Lower lobe of right lung (tissue), 2 donors: ENCODE results near the gene RITA1. TPM values are rescaled to one million over a fixed set of nuclear protein-coding genes. Genes with fewer than 3 reads are reported as not detected.

Experiments
- ATAC-seq, 2 donors: fragments of 200-7000 bp; cut with Tn5 transposase; one replicate each; pipeline ENCODE4 v1.9.1; 2020 to 2022; ENCODE audit warnings: mild to moderate bottlenecking in 2 of 2, moderate library complexity in 2 of 2
- DNase-seq: peaks from one replicate; pipeline ENCODE4 v3.0.0-alpha.2; 2020
- H3K27ac ChIP-seq: fragments of 200-600 bp; one replicate; pipeline ENCODE4 v1.8.0; 2022
- H3K27me3 ChIP-seq: fragments of 200-600 bp; one replicate; pipeline ENCODE4 v1.8.0; 2022; ENCODE audit warnings: low read depth
- H3K36me3 ChIP-seq: fragments of 200-600 bp; one replicate; pipeline ENCODE4 v1.8.0; 2022; ENCODE audit warnings: mild to moderate bottlenecking
- H3K4me1 ChIP-seq: fragments of 200-600 bp; one replicate; pipeline ENCODE4 v1.8.0; 2022
- H3K4me3 ChIP-seq: fragments of 200-600 bp; one replicate; pipeline ENCODE4 v1.8.0; 2022; ENCODE audit warnings: mild to moderate bottlenecking
- H3K9me3 ChIP-seq: fragments of 200-600 bp; one replicate; pipeline ENCODE4 v1.8.0; 2022
- CTCF ChIP-seq: fragments of 200-600 bp; IDR thresholded peaks from one replicate; pipeline ENCODE4 v1.8.0; 2022; ENCODE audit warnings: antibody characterized with exemption, mild to moderate bottlenecking
- intact Hi-C: fragments of 100-400 bp; cut with DNase I; formaldehyde crosslinking; loops from one replicate; pipeline ENCODE4 v1.11.0; 2022
- total RNA-seq: library from RNA; stranded (reverse); fragmentation: NEBNext Ultra II Directional; extraction: Animal tissue kit (Norgen Biotek cat#: 25700); gene quantifications from one replicate; pipeline ENCODE4 v1.2.1, GENCODE V29; 2021
- donor health status: DM: no; HTN: yes; CAD: no; lungs with severe emphysema.

The RITA1 gene
- total RNA-seq, 1 donor from 2014 or later = 14.2 TPM

GRCh38 chr12:113170457-113170856 is 15.1 kb upstream of the RITA1 start:
- Histone ChIP-seq H3K27me3 (no peaks in the 10 kb centered on the region), H3K9me3 (no peaks in the 10 kb centered on the region), H3K36me3 (peaks cover 100% of the 10 kb centered on the region), H3K4me1 (peaks cover 6% of the 10 kb centered on the region), H3K4me3 (no peak overlapping the region), H3K27ac (no peak overlapping the region)
- ATAC-seq (no peak), DNase-seq (no peak)
- TF ChIP-seq CTCF = no peak
- intact Hi-C loops = no loop called here

GRCh38 chr12:113170926-113171325 is 14.6 kb upstream of the RITA1 start:
- ATAC-seq = no peak

GRCh38 chr12:113171543-113171942 is 14.0 kb upstream of the RITA1 start:
- no peak overlapping the region for H3K27ac ChIP-seq
- H3K4me1 ChIP-seq = peaks cover 6% of the 10 kb centered on the region
- no peak overlapping the region for H3K4me3 ChIP-seq
- H3K27me3 ChIP-seq = no peaks in the 10 kb centered on the region
- DNase-seq (no peak), ATAC-seq (no peak)
- peaks cover 100% of the 10 kb centered on the region for H3K36me3 ChIP-seq
- TF ChIP-seq CTCF = no peak
- intact Hi-C loops = no loop called here
- no peaks in the 10 kb centered on the region for H3K9me3 ChIP-seq

More at GRCh38 chr12:113170926-113171325, 14.6 kb upstream of the RITA1 start:
- DNase-seq = no peak
- Histone ChIP-seq H3K27ac (no peak overlapping the region), H3K36me3 (peaks cover 100% of the 10 kb centered on the region), H3K27me3 (no peaks in the 10 kb centered on the region), H3K4me3 (no peak overlapping the region), H3K9me3 (no peaks in the 10 kb centered on the region), H3K4me1 (peaks cover 6% of the 10 kb centered on the region)
- intact Hi-C loops = no loop called here
- TF ChIP-seq CTCF = no peak

GRCh38 chr12:113172185-113172584 is 13.3 kb upstream of the RITA1 start:
- no peak for TF ChIP-seq CTCF
- peaks cover 100% of the 10 kb centered on the region for H3K36me3 ChIP-seq
- DNase-seq (no peak), ATAC-seq (no peak)
- H3K4me3 ChIP-seq = no peak overlapping the region
- intact Hi-C loops = no loop called here
- no peaks in the 10 kb centered on the region for H3K9me3 ChIP-seq
- H3K27ac ChIP-seq = no peak overlapping the region
- H3K27me3 ChIP-seq = no peaks in the 10 kb centered on the region
- peaks cover 6% of the 10 kb centered on the region for H3K4me1 ChIP-seq

- H3K36me3 ChIP-seq = peaks cover 100% of the 10 kb centered on the region
- no peak overlapping the region for H3K27ac ChIP-seq
- no peak for TF ChIP-seq CTCF
- no peak overlapping the region for H3K4me3 ChIP-seq
- H3K4me1 ChIP-seq = peaks cover 6% of the 10 kb centered on the region
- H3K9me3 ChIP-seq = no peaks in the 10 kb centered on the region
- DNase-seq (no peak), ATAC-seq (no peak)
- no peaks in the 10 kb centered on the region for H3K27me3 ChIP-seq
- intact Hi-C loops = no loop called here
These were observed 12.3 kb upstream of the RITA1 start for GRCh38 chr12:113173081-113173698.
